Measurements from ENCODE around the gene HOXA5. TPM values are rescaled to one million over a fixed set of nuclear protein-coding genes. Genes with fewer than 3 reads are reported as not detected.
A peak's percentile ranks its signal among the peaks of the same experiment; 100 is the strongest.

The HOXA5 gene
- total RNA-seq, 6 experiments from 2014 or later = 0.18 to 1.5 (median 0.65) TPM

GRCh38 chr7:27128776-27129728 is 14.4 kb downstream of the HOXA5 start:
- no peaks in the 10 kb centered on the region for H3K4me1 ChIP-seq
- no peaks in the 10 kb centered on the region for H3K36me3 ChIP-seq
- intact Hi-C loops (cut with DNase I) = no loop called here
- no peaks in the 10 kb centered on the region for H3K9me3 ChIP-seq
- H3K27me3 ChIP-seq = peaks cover 0 to 31% of the 10 kb centered on the region in 2 donors
- WGBS (ENCODE audit: insufficient coverage, low coverage, low lambda C conversion rate, missing lambda C conversion rate) = 38% methylated on average over 25 of the region's 28 CpGs
- DNase-seq (no peak), ATAC-seq (no peak)
- peak overlapping the region in 2 of 3 donors; percentile 7 to 22 for H3K4me3 ChIP-seq
- no peak for TF ChIP-seq POLR2A (IDR thresholded peaks at IDR 0.05)
- TF ChIP-seq, protein P1, sequence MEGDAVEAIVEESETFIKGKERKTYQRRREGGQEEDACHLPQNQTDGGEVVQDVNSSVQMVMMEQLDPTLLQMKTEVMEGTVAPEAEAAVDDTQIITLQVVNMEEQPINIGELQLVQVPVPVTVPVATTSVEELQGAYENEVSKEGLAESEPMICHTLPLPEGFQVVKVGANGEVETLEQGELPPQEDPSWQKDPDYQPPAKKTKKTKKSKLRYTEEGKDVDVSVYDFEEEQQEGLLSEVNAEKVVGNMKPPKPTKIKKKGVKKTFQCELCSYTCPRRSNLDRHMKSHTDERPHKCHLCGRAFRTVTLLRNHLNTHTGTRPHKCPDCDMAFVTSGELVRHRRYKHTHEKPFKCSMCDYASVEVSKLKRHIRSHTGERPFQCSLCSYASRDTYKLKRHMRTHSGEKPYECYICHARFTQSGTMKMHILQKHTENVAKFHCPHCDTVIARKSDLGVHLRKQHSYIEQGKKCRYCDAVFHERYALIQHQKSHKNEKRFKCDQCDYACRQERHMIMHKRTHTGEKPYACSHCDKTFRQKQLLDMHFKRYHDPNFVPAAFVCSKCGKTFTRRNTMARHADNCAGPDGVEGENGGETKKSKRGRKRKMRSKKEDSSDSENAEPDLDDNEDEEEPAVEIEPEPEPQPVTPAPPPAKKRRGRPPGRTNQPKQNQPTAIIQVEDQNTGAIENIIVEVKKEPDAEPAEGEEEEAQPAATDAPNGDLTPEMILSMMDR (IDR thresholded peaks at IDR 0.05) = no peak
- H3K27ac ChIP-seq = no peak overlapping the region

DNA sequence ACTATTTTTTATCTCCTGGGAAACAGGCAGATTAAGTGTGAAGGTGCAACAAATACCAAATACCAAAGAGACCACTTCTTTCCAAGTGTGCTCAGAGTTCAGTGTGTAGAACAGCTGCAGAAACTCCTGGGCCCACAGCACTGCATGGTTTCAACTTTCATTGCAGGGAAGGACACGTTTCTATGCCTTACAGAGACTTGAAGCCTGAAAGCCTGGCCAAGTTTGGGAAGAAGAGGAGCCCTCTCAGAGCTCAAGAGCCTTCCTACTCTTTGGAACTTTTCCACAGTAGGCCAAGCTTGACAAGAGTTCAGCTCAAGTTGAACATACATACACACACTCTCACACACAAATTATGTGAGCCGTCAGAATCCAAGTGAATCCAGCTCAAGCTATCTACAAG is 15.4 kb downstream of the HOXA5 start:
- 17% methylated on average over 2 of the region's 2 CpGs for WGBS (ENCODE audit: insufficient coverage, low coverage, low lambda C conversion rate, missing lambda C conversion rate)
- H3K27me3 ChIP-seq = peaks cover 0 to 37% of the 10 kb centered on the region in 2 donors
- H3K36me3 ChIP-seq = no peaks in the 10 kb centered on the region
- no peak overlapping the region for H3K4me3 ChIP-seq
- no peaks in the 10 kb centered on the region for H3K9me3 ChIP-seq
- intact Hi-C loops (cut with DNase I) = no loop called here
- ATAC-seq (no peak), DNase-seq (no peak)
- TF ChIP-seq POLR2A (IDR thresholded peaks at IDR 0.05) = no peak
- TF ChIP-seq, protein P1 (IDR thresholded peaks at IDR 0.05) = no peak
- no peak overlapping the region for H3K27ac ChIP-seq
- no peaks in the 10 kb centered on the region for H3K4me1 ChIP-seq

GRCh38 chr7:27126596-27127327 is 16.7 kb downstream of the HOXA5 start:
- ATAC-seq = no peak
- intact Hi-C loops (cut with DNase I) = no loop called here
- TF ChIP-seq, protein P1 (IDR thresholded peaks at IDR 0.05) = no peak
- TF ChIP-seq POLR2A (IDR thresholded peaks at IDR 0.05) = no peak
- peaks cover 0 to 11% (median 2%) of the 10 kb centered on the region in 4 donors for H3K4me1 ChIP-seq
- 15% methylated on average over 3 of the region's 3 CpGs for WGBS (ENCODE audit: insufficient coverage, low coverage, low lambda C conversion rate, missing lambda C conversion rate)
- no peaks in the 10 kb centered on the region for H3K36me3 ChIP-seq
- no peak overlapping the region for H3K4me3 ChIP-seq
- DNase-seq = no peak
- no peak overlapping the region for H3K27ac ChIP-seq
- H3K9me3 ChIP-seq = no peaks in the 10 kb centered on the region
- H3K27me3 ChIP-seq = peaks cover 0 to 33% of the 10 kb centered on the region in 2 donors

DNA sequence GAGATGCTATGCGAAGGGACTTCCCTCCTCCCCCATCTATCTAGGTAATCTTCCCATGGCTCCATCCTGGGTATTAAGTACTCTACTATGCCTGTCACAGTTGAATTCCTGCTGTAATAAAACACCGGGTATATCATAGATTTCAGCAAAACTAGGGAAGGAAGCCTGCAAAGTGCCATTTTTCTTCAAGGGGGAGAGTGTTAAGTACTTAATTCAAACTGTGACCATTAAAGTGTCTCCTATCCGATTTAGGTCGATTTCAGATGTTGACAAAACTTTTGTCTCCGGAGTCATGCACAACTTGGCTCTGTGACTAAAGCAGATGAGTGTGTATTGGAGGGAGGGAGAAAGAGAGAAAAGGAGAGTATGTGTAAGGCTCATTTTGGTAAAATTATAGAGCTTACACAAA is 17.5 kb downstream of the HOXA5 start:
- no peaks in the 10 kb centered on the region for H3K9me3 ChIP-seq
- no peak for TF ChIP-seq POLR2A (IDR thresholded peaks at IDR 0.05)
- TF ChIP-seq, protein P1 (IDR thresholded peaks at IDR 0.05) = no peak
- WGBS (ENCODE audit: insufficient coverage, low coverage, low lambda C conversion rate, missing lambda C conversion rate) = 23% methylated on average over 5 of the region's 5 CpGs
- intact Hi-C loops (cut with DNase I) = no loop called here
- DNase-seq (no peak), ATAC-seq (no peak)
- peaks cover 0 to 12% (median 3%) of the 10 kb centered on the region in 4 donors for H3K4me1 ChIP-seq
- no peak overlapping the region for H3K27ac ChIP-seq
- H3K27me3 ChIP-seq = peaks cover 0 to 25% of the 10 kb centered on the region in 2 donors
- H3K36me3 ChIP-seq = no peaks in the 10 kb centered on the region
- H3K4me3 ChIP-seq = no peak overlapping the region
